Lower leg skin (tissue), 4 donors: ENCODE measurements around the gene MOCS1. TPM values are rescaled to one million over a fixed set of nuclear protein-coding genes. Genes with fewer than 3 reads are reported as not detected.

Experiments
- DNase-seq, 2 donors: peaks; one replicate each; pipeline ENCODE4 v3.0.0-alpha.2; 2019; ENCODE audit warnings: low spot score in 2 of 2
- H3K4me3 ChIP-seq: fragments of 200-600 bp; sonication (generic); 2 replicates; pipeline ENCODE4 v1.5.1; 2017; ENCODE audit warnings: mild to moderate bottlenecking, low read depth; ENCODE audit not compliant: poor library complexity, severe bottlenecking
- POLR2A ChIP-seq, 2 donors: fragments of 450-650 bp; IDR thresholded peaks; one replicate each; pipeline ENCODE4 v1.6.1; 2016 to 2017; ENCODE audit warnings: antibody characterized with exemption in 2 of 2, mild to moderate bottlenecking in 1 of 2, moderate library complexity in 1 of 2
- WGBS, 2 donors: methylation state at CpG; one replicate each; pipeline ENCODE4 v1.1.5; 2018; 5-methylcytosine and 5-hydroxymethylcytosine counted together
- intact Hi-C: fragments of 100-400 bp; cut with DNase I; formaldehyde crosslinking; loops from one replicate; pipeline ENCODE4 v1.15.0; 2023; ENCODE audit warnings: low total_unique reads
- total RNA-seq, 4 donors: library from RNA; depleted of rRNA; stranded (reverse); fragments of >200 nt; gene quantifications; one replicate each; pipeline ENCODE4 v1.1.0, GENCODE V29; 2016
- TF ChIP-seq, protein P1 (sequence below), 3 donors: fragments of 450-650 bp; IDR thresholded peaks; one replicate each; pipeline ENCODE4 v1.5.1; 2016; ENCODE audit warnings: antibody characterized with exemption in 3 of 3, mild to moderate bottlenecking in 3 of 3, moderate library complexity in 2 of 3

MOCS1 gene
- total RNA-seq, 4 donors from 2014 or later: 4.8 to 18.7 (median 10.5) TPM

DNA sequence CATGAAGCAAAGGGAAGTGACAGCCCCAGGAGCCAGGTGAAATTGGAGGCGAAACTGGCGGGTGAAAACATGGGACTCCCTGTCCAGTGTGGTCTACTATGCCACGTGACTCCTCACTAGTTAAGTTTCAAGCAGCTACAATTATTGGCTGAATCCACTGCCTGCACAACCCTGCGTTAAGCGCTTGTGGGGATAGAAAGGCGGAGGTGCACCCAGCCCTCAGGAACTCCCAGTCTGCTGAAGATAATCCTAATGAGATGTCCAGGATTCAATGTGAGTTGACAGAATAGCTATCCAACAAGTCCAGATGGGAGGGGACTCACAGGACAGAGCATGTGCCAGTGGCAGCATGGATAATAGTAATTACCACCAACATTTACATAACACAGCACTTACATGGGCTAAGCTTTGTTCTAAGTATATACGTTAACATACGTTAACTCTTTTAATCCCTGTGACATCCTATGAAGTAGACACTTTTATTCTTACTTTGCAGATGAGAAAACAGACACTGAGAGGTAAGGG is 1.8 kb downstream of the MOCS1 start:
- no peak overlapping the region for H3K4me3 ChIP-seq
- TF ChIP-seq, protein P1, sequence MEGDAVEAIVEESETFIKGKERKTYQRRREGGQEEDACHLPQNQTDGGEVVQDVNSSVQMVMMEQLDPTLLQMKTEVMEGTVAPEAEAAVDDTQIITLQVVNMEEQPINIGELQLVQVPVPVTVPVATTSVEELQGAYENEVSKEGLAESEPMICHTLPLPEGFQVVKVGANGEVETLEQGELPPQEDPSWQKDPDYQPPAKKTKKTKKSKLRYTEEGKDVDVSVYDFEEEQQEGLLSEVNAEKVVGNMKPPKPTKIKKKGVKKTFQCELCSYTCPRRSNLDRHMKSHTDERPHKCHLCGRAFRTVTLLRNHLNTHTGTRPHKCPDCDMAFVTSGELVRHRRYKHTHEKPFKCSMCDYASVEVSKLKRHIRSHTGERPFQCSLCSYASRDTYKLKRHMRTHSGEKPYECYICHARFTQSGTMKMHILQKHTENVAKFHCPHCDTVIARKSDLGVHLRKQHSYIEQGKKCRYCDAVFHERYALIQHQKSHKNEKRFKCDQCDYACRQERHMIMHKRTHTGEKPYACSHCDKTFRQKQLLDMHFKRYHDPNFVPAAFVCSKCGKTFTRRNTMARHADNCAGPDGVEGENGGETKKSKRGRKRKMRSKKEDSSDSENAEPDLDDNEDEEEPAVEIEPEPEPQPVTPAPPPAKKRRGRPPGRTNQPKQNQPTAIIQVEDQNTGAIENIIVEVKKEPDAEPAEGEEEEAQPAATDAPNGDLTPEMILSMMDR (IDR thresholded peaks at IDR 0.05): no peak
- no peak for TF ChIP-seq POLR2A (IDR thresholded peaks at IDR 0.05)
- 78 to 84% methylated on average over 8 of the region's 8 CpGs for WGBS, 2 donors
- no peak for DNase-seq
- intact Hi-C loops: no loop called here

DNA sequence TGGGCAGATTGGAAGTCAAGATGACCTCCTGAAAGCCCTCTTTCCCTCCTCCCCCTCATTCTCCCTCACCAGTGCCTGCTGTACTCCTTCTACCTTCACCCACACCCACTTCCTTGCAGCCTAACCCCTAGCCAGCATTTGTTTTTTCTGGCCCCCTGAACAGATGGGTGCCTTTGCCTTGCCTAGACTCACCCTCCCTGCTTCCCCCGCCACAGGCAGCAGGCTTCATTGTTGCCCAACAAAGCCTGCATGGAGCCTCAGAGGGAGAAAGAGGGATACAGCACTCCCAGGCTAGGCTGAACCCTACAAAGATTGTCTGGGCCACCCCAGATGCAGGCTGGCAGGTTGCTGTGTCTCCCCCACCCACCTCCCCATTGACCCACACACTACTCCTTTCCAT is 2.7 kb downstream of the MOCS1 start:
- intact Hi-C loops: no loop called here
- H3K4me3 ChIP-seq: no peak overlapping the region
- no peak for DNase-seq
- TF ChIP-seq, protein P1 (IDR thresholded peaks at IDR 0.05): no peak
- no peak for TF ChIP-seq POLR2A (IDR thresholded peaks at IDR 0.05)
- WGBS, 2 donors: 82 to 96% methylated on average over 1 of the region's 1 CpG

DNA sequence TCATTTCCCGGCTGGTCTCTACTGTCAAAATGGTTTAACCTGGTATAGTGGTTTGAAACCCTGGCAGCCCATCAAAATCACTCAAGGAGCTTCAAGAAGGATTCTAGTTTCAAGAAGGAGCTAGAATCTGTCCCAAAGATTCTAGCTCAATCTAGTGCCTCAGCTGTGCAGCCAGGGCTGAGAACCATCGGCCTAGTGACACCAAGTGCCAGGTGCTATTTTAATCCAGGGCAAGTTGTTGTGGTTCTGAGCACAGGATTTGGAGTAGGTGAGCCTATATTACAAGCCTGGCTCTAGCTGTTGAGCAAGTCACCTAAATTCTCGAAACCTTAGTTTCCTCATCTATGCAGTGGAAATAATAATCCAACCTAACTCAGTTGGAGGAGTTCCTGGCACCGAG is 3.7 kb downstream of the MOCS1 start:
- DNase-seq: no peak

DNA sequence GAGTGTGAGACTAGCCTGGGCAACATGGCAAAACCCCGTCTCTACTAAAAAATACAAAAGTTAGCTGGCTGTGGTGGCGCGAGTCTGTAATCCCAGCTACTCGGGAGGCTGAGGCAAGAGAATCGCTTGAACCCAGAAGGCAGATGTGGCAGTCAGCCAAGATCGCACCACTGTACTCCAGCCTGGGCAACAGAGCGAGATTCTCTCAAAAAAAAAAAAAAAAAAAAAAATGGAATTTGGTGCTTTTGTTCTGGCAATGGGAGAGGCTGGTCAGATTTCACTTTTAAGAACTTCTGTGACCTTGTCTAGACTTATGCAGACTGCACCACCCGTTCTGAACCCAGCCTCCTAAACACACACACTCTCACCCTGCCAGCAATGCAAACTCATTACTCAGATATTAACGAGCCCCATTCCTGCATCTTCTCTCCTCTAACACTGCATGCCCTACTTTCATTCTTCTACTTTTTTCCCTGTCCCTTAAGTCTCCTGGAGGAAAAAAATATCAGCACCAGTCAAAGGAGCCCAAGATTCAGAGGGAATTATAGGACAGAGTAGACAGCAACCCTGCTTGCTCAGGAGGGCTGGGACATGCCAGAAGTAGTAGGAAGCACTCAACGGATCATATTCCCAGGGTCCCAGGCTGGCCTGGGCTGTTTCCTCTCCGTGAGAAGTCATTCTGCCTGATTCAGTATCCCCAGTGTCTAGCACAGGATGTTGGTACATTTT is 4.4 kb downstream of the MOCS1 start:
- intact Hi-C loops: no loop called here
- no peak overlapping the region for H3K4me3 ChIP-seq

More for the DNA sequence above, 3.7 kb downstream of the MOCS1 start:
- TF ChIP-seq POLR2A (IDR thresholded peaks at IDR 0.05): no peak
- TF ChIP-seq, protein P1 (IDR thresholded peaks at IDR 0.05): no peak
- intact Hi-C loops: no loop called here
- H3K4me3 ChIP-seq: no peak overlapping the region
- WGBS, 2 donors: 78 to 83% methylated on average over 4 of the region's 4 CpGs

DNA sequence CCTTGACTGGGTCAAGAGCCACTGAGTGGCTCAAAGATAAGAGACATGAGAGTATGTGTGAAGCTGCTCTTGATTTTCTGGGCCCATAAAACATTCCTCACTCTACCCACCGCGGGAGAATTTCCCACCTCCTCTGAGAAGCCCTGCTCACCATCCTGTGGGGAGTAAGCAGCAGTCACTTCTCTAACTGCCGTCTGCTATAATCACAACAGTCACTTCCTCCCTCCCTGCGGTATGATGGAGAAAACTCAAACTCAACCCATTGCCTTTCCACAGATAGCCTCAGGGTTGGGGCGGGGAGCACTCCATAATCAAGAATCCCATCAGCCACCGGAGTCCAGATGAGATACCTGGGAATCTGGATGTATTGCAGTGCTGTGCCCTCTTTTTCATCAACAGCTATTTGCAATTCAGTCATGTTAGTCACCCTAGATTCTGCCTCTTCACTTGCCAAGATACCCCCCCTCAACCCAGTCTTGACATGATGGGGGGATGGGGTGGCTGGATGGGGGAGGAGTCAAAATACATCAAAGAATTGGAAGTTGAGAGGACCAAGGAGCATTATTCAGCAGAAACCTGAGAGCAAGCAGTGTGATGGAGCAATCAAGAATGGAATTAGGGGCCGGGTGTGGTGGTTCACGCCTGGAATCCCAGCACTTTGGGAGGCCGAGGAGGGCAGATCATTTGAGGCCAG is 5.1 kb downstream of the MOCS1 start:
- no peak for DNase-seq
- 60 to 73% methylated on average over 9 of the region's 9 CpGs for WGBS, 2 donors
- intact Hi-C loops: no loop called here
- no peak overlapping the region for H3K4me3 ChIP-seq
- no peak for TF ChIP-seq POLR2A (IDR thresholded peaks at IDR 0.05)
- TF ChIP-seq, protein P1 (IDR thresholded peaks at IDR 0.05): no peak

More for the DNA sequence above, 4.4 kb downstream of the MOCS1 start:
- TF ChIP-seq, protein P1 (IDR thresholded peaks at IDR 0.05): no peak
- no peak for TF ChIP-seq POLR2A (IDR thresholded peaks at IDR 0.05)
- no peak for DNase-seq
- WGBS, 2 donors: 70% methylated on average over 11 of the region's 11 CpGs
